ENCODE measurements around the gene GRIFIN. TPM values are rescaled to one million over a fixed set of nuclear protein-coding genes. Genes with fewer than 3 reads are reported as not detected.

GRIFIN gene
- polyA plus RNA-seq, 2 of the 4 experiments (the other 2 are of a cell fraction) = not detected

- TF ChIP-seq RFX5 (IDR thresholded peaks at IDR 0.05) = no peak
- no peak for TF ChIP-seq RNF2 (IDR thresholded peaks at IDR 0.05; ENCODE audit: borderline replicate concordance, low read depth)
- TF ChIP-seq MAFK (IDR thresholded peaks at IDR 0.05; ENCODE audit: partially characterized antibody) = no peak
- no peak for TF ChIP-seq TP53 (CRISPR knock-in tag; IDR thresholded peaks at IDR 0.05)
- TF ChIP-seq, protein P1, sequence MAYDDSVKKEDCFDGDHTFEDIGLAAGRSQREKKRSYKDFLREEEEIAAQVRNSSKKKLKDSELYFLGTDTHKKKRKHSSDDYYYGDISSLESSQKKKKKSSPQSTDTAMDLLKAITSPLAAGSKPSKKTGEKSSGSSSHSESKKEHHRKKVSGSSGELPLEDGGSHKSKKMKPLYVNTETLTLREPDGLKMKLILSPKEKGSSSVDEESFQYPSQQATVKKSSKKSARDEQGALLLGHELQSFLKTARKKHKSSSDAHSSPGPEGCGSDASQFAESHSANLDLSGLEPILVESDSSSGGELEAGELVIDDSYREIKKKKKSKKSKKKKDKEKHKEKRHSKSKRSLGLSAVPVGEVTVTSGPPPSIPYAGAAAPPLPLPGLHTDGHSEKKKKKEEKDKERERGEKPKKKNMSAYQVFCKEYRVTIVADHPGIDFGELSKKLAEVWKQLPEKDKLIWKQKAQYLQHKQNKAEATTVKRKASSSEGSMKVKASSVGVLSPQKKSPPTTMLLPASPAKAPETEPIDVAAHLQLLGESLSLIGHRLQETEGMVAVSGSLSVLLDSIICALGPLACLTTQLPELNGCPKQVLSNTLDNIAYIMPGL (CRISPR knock-in tag; IDR thresholded peaks at IDR 0.05; ENCODE audit: borderline replicate concordance) = no peak
- TF ChIP-seq, protein P2, sequence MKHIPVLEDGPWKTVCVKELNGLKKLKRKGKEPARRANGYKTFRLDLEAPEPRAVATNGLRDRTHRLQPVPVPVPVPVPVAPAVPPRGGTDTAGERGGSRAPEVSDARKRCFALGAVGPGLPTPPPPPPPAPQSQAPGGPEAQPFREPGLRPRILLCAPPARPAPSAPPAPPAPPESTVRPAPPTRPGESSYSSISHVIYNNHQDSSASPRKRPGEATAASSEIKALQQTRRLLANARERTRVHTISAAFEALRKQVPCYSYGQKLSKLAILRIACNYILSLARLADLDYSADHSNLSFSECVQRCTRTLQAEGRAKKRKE (CRISPR knock-in tag; IDR thresholded peaks at IDR 0.05; ENCODE audit: low read depth) = no peak
- TF ChIP-seq RCOR1 (IDR thresholded peaks at IDR 0.05; ENCODE audit: low read depth, low read length) = no peak
- no peak for TF ChIP-seq GATA3 (IDR thresholded peaks at IDR 0.05; ENCODE audit: borderline replicate concordance)
- no peak for TF ChIP-seq E2F6 (IDR thresholded peaks at IDR 0.05; ENCODE audit: borderline replicate concordance, low read depth)
- no peak for TF ChIP-seq POLR2AphosphoS2 (conservative IDR thresholded peaks at IDR 0.05; ENCODE audit: low read length)
- TF ChIP-seq EHMT2 (IDR thresholded peaks at IDR 0.05; ENCODE audit: low read depth) = no peak
- TF ChIP-seq ZC3H11A (IDR thresholded peaks at IDR 0.05) = no peak
- TF ChIP-seq PHF8 (IDR thresholded peaks at IDR 0.05; ENCODE audit: borderline replicate concordance, low read depth) = no peak
- TF ChIP-seq PBX3 (IDR thresholded peaks at IDR 0.05) = no peak
- no peak for TF ChIP-seq CBX2 (IDR thresholded peaks at IDR 0.05; ENCODE audit: borderline replicate concordance, low read depth)
- Histone ChIP-seq H3K4me2 (no peak overlapping the region), H3K27ac (no peak overlapping the region), H3K4me3 (no peak overlapping the region), H3K9me3 (no peaks in the 10 kb centered on the region), H3K4me1 (no peaks in the 10 kb centered on the region)
- ATAC-seq (no peak), FAIRE-seq (no peak), DNase-seq (ENCODE audit: low read depth in 1 of 2, low spot score in 1 of 2) (no peak)
- whole genome bisulfite sequencing (ENCODE audit: missing lambda C conversion rate) = 83% methylated on average over 3 of the region's 3 CpGs
- ChIA-PET POLR2A (no interaction called here), CTCF (interaction anchor here (2.5 kb wide), 1 partner anchor 13 kb away, joined by 6 read pairs; no protein-coding TSS in a partner anchor)
These were observed 20.9 kb upstream of the GRIFIN start for GRCh38 chr7:2497065-2497464.

DNA sequence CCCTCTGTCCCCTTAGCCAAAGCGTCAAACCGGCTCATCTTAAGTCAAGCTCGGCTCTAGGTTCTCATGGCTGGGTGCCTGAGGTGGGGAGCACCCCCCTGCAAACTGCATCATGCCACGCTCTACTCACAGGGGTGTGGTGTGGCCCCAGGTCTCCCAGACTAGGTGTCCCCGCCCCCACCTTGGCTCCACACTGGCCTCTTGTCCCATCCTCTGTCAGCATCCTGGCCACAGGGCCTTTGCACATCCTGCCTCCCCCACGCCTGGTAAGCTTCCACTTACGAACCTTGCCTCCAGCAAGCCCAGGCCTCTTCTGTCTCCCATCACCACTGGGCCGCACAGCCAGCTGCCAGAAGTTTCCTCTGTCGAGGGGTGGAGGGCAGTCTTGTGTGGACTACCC, 20.2 kb upstream of the GRIFIN start:
- ChIA-PET POLR2A (no interaction called here), CTCF (interaction anchor here (2.5 kb wide), 1 partner anchor 184 kb away, joined by 6 read pairs; no protein-coding TSS in a partner anchor)
- Histone ChIP-seq H3K4me3 (no peak overlapping the region), H3K27ac (no peak overlapping the region), H3K4me2 (no peak overlapping the region), H3K9me3 (no peaks in the 10 kb centered on the region), H3K4me1 (no peaks in the 10 kb centered on the region)
- TF ChIP-seq HOXB13 (CRISPR knock-in tag; IDR thresholded peaks at IDR 0.05; ENCODE audit: low read depth) (no peak), HDAC2 (IDR thresholded peaks at IDR 0.05) (no peak), CBX8 (IDR thresholded peaks at IDR 0.05) (no peak), RAD21 (conservative IDR thresholded peaks at IDR 0.05 in 1 of 2, IDR thresholded peaks at IDR 0.05 in 1 of 2) (no peak), ELK1 (IDR thresholded peaks at IDR 0.05; ENCODE audit: low read depth, low read length) (no peak), ZC3H11A (IDR thresholded peaks at IDR 0.05) (no peak), NPAS2 (CRISPR knock-in tag; IDR thresholded peaks at IDR 0.05; ENCODE audit: borderline replicate concordance) (no peak), ZNF302 (CRISPR knock-in tag; IDR thresholded peaks at IDR 0.05) (no peak)
- FAIRE-seq (no peak), ATAC-seq (no peak), DNase-seq (ENCODE audit: low read depth in 1 of 2, low spot score in 1 of 2) (no peak)
- WGBS (ENCODE audit: missing lambda C conversion rate) = 89% methylated on average over 9 of the region's 9 CpGs

All from A549 (cell line).